ENCODE results near the gene VTI1A. TPM values are rescaled to one million over a fixed set of nuclear protein-coding genes. Genes with fewer than 3 reads are reported as not detected.

VTI1A gene
- total RNA-seq, 2 donors from 2014 or later = 53.3 to 57.5 TPM

DNA sequence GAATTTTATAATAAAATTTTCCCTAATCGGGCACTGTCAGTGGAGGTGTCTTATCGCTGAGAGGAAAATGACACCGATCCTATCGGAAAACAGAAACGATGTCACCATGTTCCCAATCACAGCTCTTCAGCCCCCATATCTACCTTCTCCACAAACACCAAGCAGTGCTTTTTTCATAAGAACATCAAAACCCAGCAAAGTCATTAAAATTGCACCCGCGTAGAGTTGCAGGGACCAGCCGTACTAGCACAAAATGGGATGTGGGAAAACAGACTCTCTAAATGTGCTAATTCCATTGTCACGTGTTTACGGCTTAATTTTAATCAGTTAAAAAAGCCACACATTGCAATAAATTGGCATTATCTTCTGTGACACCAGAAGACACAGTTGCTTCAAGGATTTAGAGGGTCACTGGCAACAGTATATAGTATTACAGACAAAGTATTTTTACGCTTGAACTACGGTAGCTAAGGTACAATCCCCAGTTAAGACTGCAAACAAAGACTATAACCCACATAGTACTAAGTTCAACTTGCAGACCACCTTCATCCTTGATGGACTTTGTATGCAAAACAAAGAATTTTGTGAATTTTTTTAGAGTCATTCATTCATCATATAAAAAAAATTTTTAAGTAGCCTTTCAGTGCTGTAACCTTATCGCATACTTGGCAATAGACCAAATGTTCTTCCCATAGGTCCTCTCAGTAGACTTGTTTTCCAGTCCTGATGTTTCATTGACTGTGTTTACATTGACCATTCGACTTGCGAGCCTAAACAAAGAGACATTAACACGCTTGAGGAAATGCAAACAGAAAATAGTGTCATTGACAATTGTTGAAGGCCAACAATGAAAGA, 116.0 kb downstream of the VTI1A start:
- Histone ChIP-seq H3K9me3 (no peaks in the 10 kb centered on the region), H3K4me1 (replicated peaks) (no peaks in the 10 kb centered on the region), H3K27ac (no peak overlapping the region), H3K27me3 (replicated peaks; ENCODE audit: insufficient read depth) (no peaks in the 10 kb centered on the region), H3K4me3 (no peak overlapping the region), H3K36me3 (no peaks in the 10 kb centered on the region)
- 89% methylated on average over 16 of the region's 16 CpGs for WGBS
- intact Hi-C loops (cut with DNase I) = loop anchor here (10.0 kb wide), 1 partner anchor 822 kb away; no protein-coding TSS in a partner anchor
- TF ChIP-seq, protein P1, sequence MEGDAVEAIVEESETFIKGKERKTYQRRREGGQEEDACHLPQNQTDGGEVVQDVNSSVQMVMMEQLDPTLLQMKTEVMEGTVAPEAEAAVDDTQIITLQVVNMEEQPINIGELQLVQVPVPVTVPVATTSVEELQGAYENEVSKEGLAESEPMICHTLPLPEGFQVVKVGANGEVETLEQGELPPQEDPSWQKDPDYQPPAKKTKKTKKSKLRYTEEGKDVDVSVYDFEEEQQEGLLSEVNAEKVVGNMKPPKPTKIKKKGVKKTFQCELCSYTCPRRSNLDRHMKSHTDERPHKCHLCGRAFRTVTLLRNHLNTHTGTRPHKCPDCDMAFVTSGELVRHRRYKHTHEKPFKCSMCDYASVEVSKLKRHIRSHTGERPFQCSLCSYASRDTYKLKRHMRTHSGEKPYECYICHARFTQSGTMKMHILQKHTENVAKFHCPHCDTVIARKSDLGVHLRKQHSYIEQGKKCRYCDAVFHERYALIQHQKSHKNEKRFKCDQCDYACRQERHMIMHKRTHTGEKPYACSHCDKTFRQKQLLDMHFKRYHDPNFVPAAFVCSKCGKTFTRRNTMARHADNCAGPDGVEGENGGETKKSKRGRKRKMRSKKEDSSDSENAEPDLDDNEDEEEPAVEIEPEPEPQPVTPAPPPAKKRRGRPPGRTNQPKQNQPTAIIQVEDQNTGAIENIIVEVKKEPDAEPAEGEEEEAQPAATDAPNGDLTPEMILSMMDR (IDR thresholded peaks at IDR 0.05) = no peak
- TF ChIP-seq POLR2A (IDR thresholded peaks at IDR 0.05) = no peak
- no peak for TF ChIP-seq POLR2AphosphoS5 (IDR thresholded peaks at IDR 0.05)
- DNase-seq (ENCODE audit: low spot score) = no peak

DNA sequence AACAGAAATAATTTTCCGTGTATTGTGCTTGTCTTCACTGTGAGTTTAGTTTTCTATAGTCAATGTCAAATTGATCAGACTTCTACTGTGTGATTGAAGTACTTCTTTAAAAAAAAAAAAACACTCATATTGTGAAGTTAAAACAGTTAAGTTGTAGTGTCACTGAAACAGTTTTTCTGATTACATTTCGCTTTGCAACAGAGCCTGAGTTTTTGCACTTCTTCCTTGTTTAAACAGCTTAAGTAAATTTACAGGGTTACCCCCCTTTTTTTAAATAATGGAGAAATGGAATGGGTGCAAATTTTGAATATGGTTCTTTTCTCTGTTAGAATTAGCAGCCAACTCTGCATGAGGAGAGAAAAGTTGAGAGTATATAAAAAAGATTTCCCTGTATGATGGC, 117.3 kb downstream of the VTI1A start:
- no peaks in the 10 kb centered on the region for H3K9me3 ChIP-seq
- H3K4me3 ChIP-seq = no peak overlapping the region
- H3K36me3 ChIP-seq = no peaks in the 10 kb centered on the region
- H3K27ac ChIP-seq = no peak overlapping the region
- DNase-seq (ENCODE audit: low spot score) = no peak
- no peaks in the 10 kb centered on the region for H3K27me3 ChIP-seq (replicated peaks; ENCODE audit: insufficient read depth)
- H3K4me1 ChIP-seq (replicated peaks) = no peaks in the 10 kb centered on the region
- 61% methylated on average over 2 of the region's 2 CpGs for WGBS
- intact Hi-C loops (cut with DNase I) = loop anchor here (10.0 kb wide), 1 partner anchor 820 kb away; no protein-coding TSS in a partner anchor
- TF ChIP-seq POLR2A (IDR thresholded peaks at IDR 0.05) (no peak), POLR2AphosphoS5 (IDR thresholded peaks at IDR 0.05) (no peak)
- TF ChIP-seq, protein P1 (IDR thresholded peaks at IDR 0.05) = no peak

DNA sequence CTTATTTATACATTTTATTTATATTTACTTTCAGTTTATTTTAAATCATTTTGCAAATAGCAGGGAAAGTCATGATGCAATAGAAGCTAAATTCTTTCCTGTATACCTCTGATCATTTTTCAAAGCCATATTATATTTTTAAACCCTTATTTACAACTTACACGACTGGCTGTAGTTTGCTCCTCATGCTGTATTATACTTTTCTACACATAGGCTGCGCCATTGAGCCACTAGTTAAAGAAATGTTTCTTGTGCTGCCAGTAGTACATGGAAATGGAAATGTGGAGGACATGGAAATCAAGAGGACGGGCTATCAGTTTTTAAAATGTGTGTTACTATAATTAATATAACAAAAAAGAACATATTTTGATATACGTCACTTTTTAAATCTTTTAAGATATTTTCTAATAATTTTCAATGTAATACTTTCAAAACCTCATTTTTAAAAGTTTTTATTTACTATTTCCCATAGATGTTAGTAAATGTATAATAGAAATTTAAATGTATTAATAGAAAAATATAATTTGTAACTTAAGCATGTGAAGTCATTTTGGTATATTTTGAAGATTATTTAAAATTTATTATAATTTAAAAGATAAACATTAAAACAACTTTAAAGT, 118.5 kb downstream of the VTI1A start:
- no peak for TF ChIP-seq POLR2AphosphoS5 (IDR thresholded peaks at IDR 0.05)
- TF ChIP-seq, protein P1 (IDR thresholded peaks at IDR 0.05) = peak in 2 of 4 experiments; percentile 62 to 65
- intact Hi-C loops (cut with DNase I) = loop anchor here (10.0 kb wide), 1 partner anchor 819 kb away; no protein-coding TSS in a partner anchor
- H3K9me3 ChIP-seq = no peaks in the 10 kb centered on the region
- H3K27me3 ChIP-seq (replicated peaks; ENCODE audit: insufficient read depth) = no peaks in the 10 kb centered on the region
- 63% methylated on average over 4 of the region's 4 CpGs for WGBS
- H3K27ac ChIP-seq = no peak overlapping the region
- no peaks in the 10 kb centered on the region for H3K4me1 ChIP-seq (replicated peaks)
- no peak overlapping the region for H3K4me3 ChIP-seq
- DNase-seq (ENCODE audit: low spot score) = peak; percentile 13
- H3K36me3 ChIP-seq = no peaks in the 10 kb centered on the region

DNA sequence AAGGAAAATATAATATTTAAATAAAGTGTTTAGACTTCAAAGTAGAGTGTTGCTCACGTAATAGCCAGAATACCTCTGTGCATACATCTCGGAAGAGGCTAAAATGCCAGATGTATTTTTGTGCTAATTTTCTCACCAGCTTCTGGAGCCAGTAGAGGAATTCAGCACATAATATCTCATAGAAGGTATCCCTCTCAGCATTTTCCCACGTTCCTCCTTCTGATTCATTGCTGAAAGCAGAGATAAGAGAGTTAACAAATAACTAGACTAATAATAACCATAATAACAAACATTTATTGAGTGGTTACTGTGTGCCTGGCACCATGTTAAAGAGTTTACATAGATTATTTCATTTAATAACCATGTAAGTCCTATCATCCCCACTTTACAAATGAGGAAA, 123.6 kb downstream of the VTI1A start:
- TF ChIP-seq POLR2A (IDR thresholded peaks at IDR 0.05) (no peak), POLR2AphosphoS5 (IDR thresholded peaks at IDR 0.05) (no peak)
- TF ChIP-seq, protein P1 (IDR thresholded peaks at IDR 0.05) = no peak
- Histone ChIP-seq H3K9me3 (no peaks in the 10 kb centered on the region), H3K27ac (no peak overlapping the region), H3K27me3 (replicated peaks; ENCODE audit: insufficient read depth) (no peaks in the 10 kb centered on the region), H3K4me1 (replicated peaks) (no peaks in the 10 kb centered on the region), H3K36me3 (no peaks in the 10 kb centered on the region), H3K4me3 (no peak overlapping the region)
- 96% methylated on average over 3 of the region's 3 CpGs for WGBS
- intact Hi-C loops (cut with DNase I) = no loop called here
- no peak for DNase-seq (ENCODE audit: low spot score)
